HepG2 (cell line): Measurements from ENCODE around the gene GUSB.

Experiments
- ATF6 ChIP-seq: sonication (generic); formaldehyde crosslinking; conservative IDR thresholded peaks from 2 replicates; pipeline ENCODE4 v1.4.0; 2020; ENCODE audit warnings: missing genetic modification reagents
- CHD2 ChIP-seq: IDR thresholded peaks from 2 replicates; pipeline ENCODE4 v1.6.1; 2011; ENCODE audit warnings: low read depth, low read length, improper control_type of control experiment
- CTCF ChIP-seq: sonication (generic); formaldehyde crosslinking; IDR thresholded peaks from 2 replicates; pipeline ENCODE4 v1.5.0; 2020; ENCODE audit warnings: mild to moderate bottlenecking, missing genetic modification reagents, moderate library complexity
- DR1 ChIP-seq: sonication (generic); formaldehyde crosslinking; IDR thresholded peaks from 2 replicates; pipeline ENCODE4 v1.8.0; 2021; ENCODE audit warnings: mild to moderate bottlenecking, missing genetic modification reagents, inconsistent platforms
- MAFK ChIP-seq, 2 experiments: IDR thresholded peaks in 1 of 2; conservative IDR thresholded peaks in 1 of 2; 2 replicates each; pipeline ENCODE4 v1.6.1; 2011; ENCODE audit warnings: improper control_type of control experiment in 2 of 2, low read length in 2 of 2
- MTA3 ChIP-seq: sonication (generic); formaldehyde crosslinking; IDR thresholded peaks from 2 replicates; pipeline ENCODE4 v1.4.0; 2020; ENCODE audit warnings: missing genetic modification reagents
- NFATC3 ChIP-seq: sonication (generic); formaldehyde crosslinking; IDR thresholded peaks from 2 replicates; pipeline ENCODE4 v1.5.1; 2020; ENCODE audit warnings: mild to moderate bottlenecking, missing genetic modification reagents
- NFE2 ChIP-seq: sonication (generic); formaldehyde crosslinking; IDR thresholded peaks from 2 replicates; pipeline ENCODE4 v1.4.0; 2020; ENCODE audit warnings: missing genetic modification reagents
- POLR2A ChIP-seq, 2 experiments: IDR thresholded peaks; 2 replicates each; pipeline ENCODE4 v1.6.1; 2011; ENCODE audit warnings: low read depth in 2 of 2, low read length in 2 of 2, mild to moderate bottlenecking in 1 of 2, moderate library complexity in 1 of 2; ENCODE audit not compliant: insufficient read depth in 1 of 2
- POLR2G ChIP-seq: fragments of 200-400 bp; formaldehyde crosslinking; IDR thresholded peaks from 2 replicates; pipeline ENCODE4 v1.6.1; 2018; ENCODE audit warnings: mild to moderate bottlenecking, low read depth, low read length, moderate library complexity
- ZNF260 ChIP-seq: sonication (generic); formaldehyde crosslinking; IDR thresholded peaks from 2 replicates; pipeline ENCODE4 v1.4.0; 2020; ENCODE audit warnings: missing genetic modification reagents, low read depth, mild to moderate bottlenecking, borderline replicate concordance

GRCh38 chr7:65951837-65952578 is 30.0 kb downstream of the GUSB start:
- TF ChIP-seq ZNF260 (CRISPR knock-in tag) (no peak), ATF6 (CRISPR knock-in tag) (no peak), POLR2G (no peak), POLR2A (IDR thresholded peaks at IDR 0.05; ENCODE audit: insufficient read depth in 1 of 2, low read depth in 2 of 2, low read length in 2 of 2) (no peak), MTA3 (CRISPR knock-in tag) (no peak), CTCF (CRISPR knock-in tag) (no peak), MAFK (conservative IDR thresholded peaks at IDR 0.05 in 1 of 2, IDR thresholded peaks at IDR 0.05 in 1 of 2; ENCODE audit: low read length in 2 of 2) (no peak), NFATC3 (CRISPR knock-in tag) (no peak), DR1 (CRISPR knock-in tag) (no peak), CHD2 (no peak), NFE2 (CRISPR knock-in tag) (no peak)
